HL-60/S4 (cell line): ENCODE data around the gene DCAKD.

Source experiments
- in situ Hi-C: fragments of 300-500 bp; cut with MboI; formaldehyde crosslinking; loops from 2 replicates; pipeline ENCODE4 v1.14.3; 2022; ENCODE audit warnings: low sequenced_read_pairs

DCAKD gene

DNA sequence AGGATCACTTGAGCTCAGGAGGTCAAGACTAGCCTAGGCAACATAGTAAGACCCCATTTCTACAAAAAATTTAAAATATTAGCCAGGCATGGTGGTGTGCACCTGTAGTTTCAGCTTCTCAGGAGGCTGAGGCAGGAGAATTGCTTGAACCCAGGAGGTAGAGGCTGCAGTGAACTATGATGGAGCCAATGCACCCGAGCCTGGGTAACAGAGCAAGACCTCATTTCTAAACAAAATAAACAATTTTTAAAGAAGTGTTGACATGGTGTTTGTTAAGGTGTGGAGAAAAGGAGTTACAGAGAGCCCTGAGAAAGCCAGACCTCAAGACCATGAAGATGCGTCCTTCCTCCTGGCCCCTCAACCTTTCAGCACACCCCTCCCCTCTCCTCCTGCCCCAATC lies 45.7 kb downstream of the DCAKD start:
- in situ Hi-C loops = no loop called here

DNA sequence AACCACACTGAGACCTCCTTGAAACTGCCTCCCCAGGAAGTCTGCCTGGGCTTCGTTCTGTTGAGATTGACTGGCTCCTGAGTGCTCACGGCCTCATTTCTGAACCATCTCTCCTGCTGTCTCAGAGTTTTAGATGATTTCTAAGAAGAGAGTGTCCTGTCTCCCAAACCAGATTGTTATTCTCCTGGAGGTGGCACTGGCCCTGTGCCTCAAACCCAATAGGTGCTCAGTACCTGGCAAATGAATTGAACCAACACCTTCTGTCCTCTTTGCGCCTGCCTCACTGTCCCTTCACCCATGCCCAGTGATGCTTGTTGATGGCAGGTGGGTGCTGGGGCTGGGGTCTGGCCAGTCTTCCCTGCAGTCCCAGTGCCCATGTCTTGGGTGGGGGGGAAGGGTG lies 47.0 kb downstream of the DCAKD start:
- in situ Hi-C loops = no loop called here

DNA sequence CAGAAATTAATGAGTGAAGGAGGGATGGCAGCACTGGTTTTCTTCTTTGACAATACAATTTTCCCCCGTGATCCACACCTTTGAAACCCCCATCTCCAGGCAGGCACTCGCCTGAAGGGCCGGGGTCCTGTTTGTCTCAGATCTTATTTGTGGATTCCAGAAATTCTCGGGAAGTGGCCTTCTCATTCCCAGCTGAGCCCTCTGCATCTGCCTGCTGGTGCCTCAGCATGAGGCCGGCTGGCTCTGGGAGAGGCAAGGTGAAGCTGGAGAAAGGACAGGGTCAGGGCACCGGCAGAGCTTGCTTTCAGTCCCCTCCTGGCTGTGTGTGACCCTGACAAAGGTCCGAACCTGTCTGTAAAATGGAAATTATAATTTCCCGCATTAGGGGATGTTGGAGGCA lies 47.6 kb downstream of the DCAKD start:
- in situ Hi-C loops = no loop called here

DNA sequence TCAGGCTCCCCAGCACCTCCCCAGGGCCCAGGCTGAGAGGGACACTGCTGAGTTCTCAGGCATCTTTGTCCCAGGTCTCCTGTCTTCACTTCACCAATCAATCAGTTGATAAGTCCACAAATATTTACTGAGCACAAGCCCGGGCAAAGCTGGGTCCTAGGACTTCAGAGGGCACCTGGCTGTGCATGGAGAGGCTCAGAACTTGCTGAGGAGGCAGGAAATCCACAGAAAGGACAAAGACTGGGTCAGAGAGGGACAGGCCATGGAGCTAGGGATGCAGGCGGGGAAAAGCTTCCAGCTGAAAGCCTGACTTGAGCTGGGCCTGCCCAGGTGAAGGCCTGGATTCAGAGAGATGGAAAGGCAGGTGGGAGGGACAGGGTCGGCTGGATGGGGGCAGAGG lies 50.1 kb downstream of the DCAKD start:
- in situ Hi-C loops = no loop called here

- in situ Hi-C loops = no loop called here
Observed at GRCh38 chr17:44999433-44999832, 52.0 kb downstream of the DCAKD start.

DNA sequence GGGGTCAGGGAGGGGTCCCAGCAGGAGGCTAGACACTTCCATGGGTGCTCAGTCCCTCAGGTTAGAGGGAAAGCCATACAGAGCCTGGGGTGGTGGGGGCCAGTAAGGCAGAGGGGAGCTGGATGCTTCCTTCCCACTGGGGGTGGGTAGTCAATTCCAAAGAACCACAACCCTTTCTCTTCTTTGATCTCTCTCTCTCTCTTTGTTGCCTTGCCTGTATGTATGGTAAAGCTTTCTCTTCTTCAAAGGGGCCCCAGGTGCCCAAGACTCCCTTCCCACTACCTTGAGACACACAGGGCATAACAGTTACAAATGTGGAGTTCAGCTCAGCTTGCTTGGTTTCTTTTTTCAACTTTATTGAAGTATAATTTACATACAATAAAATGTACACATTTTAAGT lies 52.8 kb downstream of the DCAKD start:
- in situ Hi-C loops = no loop called here

DNA sequence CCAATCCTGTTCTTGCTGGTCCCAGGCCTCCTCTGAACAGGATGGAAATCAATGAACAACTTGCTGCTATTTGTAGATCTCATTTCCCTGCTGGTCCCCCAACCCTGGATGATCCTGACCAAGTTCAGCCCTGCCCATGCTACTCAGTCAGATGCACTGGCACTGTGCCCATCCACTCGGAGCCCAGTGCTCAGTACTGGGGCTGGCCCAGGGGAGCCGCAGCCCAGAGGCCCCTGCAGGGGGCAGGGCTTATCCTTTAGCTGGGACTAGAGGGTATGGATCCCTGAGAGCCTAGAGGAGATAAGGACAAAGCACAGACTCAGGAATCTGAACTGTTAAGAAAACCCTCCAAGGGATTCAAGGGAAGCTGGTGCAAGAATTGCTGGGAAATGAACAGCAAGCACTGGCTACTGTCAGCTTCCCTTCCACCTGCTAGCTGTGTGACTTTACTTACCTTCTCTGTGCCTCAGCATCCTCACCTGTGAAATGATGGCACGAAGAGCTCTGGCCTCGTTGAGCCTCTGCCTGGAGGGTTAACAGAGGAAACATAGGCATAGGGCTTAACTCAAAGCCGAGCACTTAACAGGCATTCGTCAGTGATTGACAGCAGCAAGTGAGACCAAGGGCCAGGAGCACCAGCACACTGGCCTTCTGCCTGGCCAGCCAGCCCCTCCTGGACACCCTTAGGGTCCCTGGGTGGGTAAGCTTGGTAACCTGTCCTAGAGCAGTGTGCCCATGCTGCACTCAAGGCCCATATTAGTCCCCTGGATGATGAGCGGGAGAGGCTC lies 53.5 kb downstream of the DCAKD start:
- in situ Hi-C loops = no loop called here

DNA sequence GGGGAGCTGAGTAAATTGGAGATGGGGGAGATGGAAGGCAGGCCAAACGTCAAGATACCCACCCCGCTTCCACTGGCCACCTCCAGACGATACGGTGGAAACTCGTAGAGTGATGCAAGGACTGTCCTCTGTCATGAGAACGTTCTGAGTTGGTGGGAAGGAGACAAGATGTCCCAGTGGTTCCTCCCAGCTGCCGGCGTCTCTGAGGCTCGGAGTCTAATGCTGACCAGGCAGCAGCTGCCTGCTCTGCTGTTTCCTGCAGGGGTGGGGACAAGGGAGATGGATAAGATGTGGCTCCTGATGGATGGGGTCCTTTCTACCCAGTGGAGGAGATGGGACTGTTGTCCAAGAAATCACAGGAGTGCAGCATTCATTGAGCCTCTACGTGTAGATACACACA lies 55.1 kb downstream of the DCAKD start:
- in situ Hi-C loops = no loop called here

- in situ Hi-C loops = no loop called here
Observed at GRCh38 chr17:44995436-44996001, 55.9 kb downstream of the DCAKD start.

DNA sequence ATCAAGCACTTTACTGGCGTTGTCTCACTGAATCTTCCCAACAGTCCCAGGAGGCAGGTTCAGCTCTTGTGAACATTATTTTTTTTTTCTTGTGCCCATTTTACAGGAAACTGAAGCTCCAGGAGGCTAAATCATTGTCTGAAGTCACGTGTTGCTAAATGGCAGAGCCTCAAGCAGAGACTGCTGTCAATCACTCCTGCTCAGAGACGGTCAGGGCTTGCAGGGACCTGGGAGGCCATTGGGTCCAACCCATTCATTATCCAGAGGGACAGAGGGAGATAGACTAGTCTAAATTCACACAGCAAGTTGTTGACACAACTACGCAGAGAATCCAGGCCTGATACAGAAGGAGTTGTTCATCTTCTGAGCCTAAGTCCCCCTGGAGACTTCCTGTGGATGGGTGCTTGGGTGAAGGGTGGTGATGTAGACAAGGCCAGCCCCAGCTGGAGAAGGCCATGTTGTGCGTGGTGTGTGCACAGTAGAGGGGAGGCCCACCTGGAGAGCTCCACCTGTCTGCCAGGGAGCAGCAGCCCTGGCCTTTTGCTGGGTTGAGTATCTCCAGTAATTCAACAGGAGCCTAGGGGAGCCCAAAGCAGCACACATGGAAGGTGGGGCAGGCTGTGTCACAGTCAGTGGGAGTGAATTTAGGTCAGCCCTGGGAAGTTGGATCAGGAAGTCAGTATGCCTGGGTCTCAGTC lies 59.0 kb downstream of the DCAKD start:
- in situ Hi-C loops = no loop called here

DNA sequence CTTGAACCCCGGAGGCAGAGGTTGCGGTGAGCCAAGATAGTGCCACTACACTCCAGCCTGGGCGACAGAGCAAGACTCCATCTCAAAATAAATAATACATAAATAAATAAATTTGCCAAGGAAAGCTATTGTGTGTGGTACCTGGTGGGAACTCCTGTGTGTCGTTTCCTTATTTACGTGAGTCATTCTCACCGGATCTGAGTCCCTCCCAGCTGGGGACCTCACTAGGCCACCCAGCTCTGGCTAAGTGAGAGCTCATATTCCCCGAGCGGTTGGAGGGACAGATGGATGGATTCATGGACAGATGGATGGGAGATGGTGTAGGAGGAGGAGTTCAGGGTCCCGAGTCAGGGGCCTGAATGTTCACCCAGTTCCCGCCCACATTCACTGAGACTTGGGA lies 60.4 kb downstream of the DCAKD start:
- in situ Hi-C loops = no loop called here

GRCh38 chr17:44989552-44990138 lies 61.8 kb downstream of the DCAKD start:
- in situ Hi-C loops = no loop called here

DNA sequence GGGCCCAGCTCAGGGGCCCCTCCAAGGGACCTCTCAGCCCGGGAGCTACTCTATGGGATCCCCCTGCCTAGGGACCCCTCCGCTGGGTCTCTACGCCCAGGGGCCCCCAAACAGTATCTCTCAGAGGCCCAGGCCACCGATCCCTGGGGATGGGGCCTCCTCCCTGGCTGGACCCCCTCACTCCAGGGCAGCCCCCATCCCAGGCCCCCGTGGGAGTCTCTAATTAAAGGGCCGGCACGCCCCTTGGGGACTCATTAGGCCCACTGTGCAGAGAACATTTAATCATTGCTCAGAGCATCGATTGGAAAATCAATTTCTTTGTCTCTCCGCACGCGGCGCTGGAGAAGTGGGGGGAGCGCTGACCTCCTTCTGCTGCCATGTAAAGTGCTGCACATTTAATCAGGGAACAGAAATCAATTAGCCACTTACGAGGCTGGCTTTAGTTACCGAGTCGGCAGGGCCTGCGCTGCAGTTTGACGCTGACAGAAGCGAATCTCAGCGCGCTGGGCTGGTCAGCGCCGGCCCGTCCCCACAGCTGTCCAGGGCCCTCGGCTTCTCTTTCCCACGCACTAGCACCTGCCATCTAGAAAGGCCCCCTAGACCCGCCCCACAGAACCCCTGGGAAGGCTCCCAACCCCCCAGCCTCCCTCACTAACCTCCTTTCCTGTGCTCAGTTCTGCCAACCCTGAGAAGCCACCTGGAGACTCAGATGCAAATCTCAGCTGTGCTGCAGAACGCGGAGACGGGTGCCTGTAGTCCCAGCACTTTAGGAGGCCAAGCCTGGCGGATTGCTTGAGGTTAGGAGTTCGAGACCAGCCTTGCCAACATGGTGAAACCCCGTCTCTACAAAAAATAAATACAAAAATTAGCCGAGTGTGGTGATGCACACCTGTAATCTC lies 63.1 kb downstream of the DCAKD start:
- in situ Hi-C loops = no loop called here

GRCh38 chr17:44983563-44983962 lies 67.9 kb downstream of the DCAKD start:
- in situ Hi-C loops = no loop called here

GRCh38 chr17:44982113-44982702 lies 69.2 kb downstream of the DCAKD start:
- in situ Hi-C loops = no loop called here

GRCh38 chr17:44981221-44981968 lies 70.0 kb downstream of the DCAKD start:
- in situ Hi-C loops = no loop called here

DNA sequence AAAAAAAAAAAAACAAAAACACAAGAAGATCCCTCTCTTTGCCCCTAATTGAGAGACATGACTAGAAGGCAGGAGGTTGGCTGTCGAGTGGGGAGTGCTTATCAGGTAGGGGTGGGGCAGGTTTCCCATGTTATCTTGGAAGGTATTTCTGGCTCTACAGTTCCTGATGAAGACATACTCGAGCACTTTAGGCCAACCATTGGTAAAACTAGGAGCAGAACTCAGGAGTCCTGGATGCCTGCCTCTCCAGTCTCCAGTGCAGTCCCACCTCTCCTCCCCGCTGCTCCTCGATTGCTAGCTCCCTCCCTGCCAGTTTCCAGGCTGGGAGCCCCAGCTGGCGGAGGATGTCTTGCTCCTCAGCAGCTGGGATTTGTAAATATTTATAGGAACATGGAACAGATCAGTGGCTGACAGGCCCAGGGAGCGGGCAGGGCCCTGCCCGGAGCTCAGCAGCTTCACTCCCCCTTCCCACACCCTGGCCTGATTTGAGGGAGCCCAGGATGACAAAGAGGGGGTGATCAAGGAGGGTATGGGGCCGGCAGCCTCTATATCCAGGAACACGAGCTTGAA lies 71.9 kb downstream of the DCAKD start:
- in situ Hi-C loops = no loop called here

DNA sequence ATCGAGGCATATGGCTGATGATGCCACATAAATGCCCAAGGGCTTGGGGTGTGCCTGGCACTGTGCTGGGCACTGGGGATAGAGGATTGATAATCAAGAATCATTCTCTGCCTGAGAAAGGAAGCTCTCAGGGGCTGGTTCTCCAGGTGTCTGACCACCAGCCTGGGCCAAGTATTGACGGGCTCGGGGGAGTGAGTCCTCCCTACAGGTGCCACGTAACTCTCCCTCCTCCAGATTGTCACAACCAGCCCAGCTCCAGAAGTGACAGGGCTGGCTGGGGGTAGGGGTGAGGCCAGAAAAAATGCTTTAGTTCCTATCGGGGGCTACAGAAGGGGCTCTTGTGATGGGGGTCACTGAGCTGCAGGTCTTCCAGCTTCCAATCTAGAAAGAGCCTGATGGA lies 72.6 kb downstream of the DCAKD start:
- in situ Hi-C loops = no loop called here

DNA sequence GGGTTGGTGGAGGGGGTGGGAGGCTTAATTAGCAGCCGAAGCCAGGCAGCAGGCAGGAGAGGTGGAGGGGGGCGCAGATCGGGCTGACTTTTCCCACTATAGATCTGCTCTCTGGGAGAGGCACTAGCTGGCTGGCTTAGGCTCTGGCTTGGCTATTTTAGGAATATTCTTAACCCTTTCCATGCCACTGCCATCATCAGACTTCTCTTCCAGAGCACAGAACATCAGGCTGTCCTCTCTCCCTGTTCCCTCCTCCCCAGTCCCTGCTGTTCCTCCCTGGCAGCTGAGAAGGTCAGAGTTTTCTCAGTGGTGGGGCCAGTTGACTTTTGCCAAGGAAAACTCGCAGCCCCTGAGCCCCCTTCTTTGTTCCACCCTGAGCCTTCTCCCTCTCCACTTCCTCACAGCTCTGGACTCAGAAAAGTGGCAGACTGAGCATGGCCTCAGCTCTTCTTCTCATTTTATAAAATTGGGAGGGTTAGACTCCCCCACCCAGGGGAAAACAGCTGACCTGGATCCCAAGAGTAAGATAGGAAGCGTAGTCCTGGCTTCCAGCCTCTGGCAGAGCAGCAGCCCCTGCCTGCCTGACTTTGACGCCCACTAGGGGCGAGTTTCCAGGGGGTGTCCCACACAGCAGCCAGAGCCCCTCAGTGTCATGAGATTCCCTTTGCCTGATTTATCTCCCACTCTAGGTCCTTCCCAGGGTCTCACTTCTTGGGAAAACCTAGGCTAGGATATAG lies 73.5 kb downstream of the DCAKD start:
- in situ Hi-C loops = no loop called here
